Loucy (cell line): Measurements from ENCODE around the gene CAMTA2.

ENCODE experiments used
- H2AFZ ChIP-seq: fragments of 200-600 bp; sonication (generic); 2 replicates; pipeline ENCODE4 v1.6.0; 2016; ENCODE audit warnings: antibody characterized with exemption, mild to moderate bottlenecking, low read length, moderate library complexity
- H3F3A ChIP-seq: fragments of 200-600 bp; 2 replicates; pipeline ENCODE4 v1.6.0; 2016; ENCODE audit warnings: antibody characterized with exemption, low read depth, mild to moderate bottlenecking
- H3K27me3 ChIP-seq: fragments of 200-600 bp; sonication (generic); 2 replicates; pipeline ENCODE4 v1.6.1; 2014; ENCODE audit warnings: low read length, mild to moderate bottlenecking; ENCODE audit not compliant: insufficient read depth, poor library complexity, severe bottlenecking
- H3K36me3 ChIP-seq: fragments of 200-600 bp; sonication (generic); 2 replicates; pipeline ENCODE4 v1.6.1; 2016; ENCODE audit warnings: low read length; ENCODE audit not compliant: insufficient read depth
- H3K4me1 ChIP-seq: fragments of 200-600 bp; sonication (generic); 2 replicates; pipeline ENCODE4 v1.5.1; 2014; ENCODE audit warnings: low read length, mild to moderate bottlenecking; ENCODE audit not compliant: insufficient read depth, poor library complexity, severe bottlenecking
- H3K4me2 ChIP-seq: fragments of 200-600 bp; sonication (generic); 2 replicates; pipeline ENCODE4 v1.6.0; 2014; ENCODE audit warnings: antibody characterized with exemption, low read length, low read depth, mild to moderate bottlenecking; ENCODE audit not compliant: poor library complexity, severe bottlenecking
- H3K4me3 ChIP-seq: fragments of 200-600 bp; sonication (generic); 2 replicates; pipeline ENCODE4 v1.5.1; 2014; ENCODE audit warnings: low read length, mild to moderate bottlenecking, mixed read lengths; ENCODE audit not compliant: poor library complexity, severe bottlenecking
- H3K79me2 ChIP-seq: fragments of 200-600 bp; sonication (generic); 2 replicates; pipeline ENCODE4 v1.6.1; 2014; ENCODE audit warnings: low read length; ENCODE audit not compliant: insufficient read depth
- H3K9ac ChIP-seq: fragments of 200-600 bp; sonication (generic); 2 replicates; pipeline ENCODE4 v1.6.0; 2014; ENCODE audit warnings: mild to moderate bottlenecking, low read depth, low read length, moderate library complexity; ENCODE audit not compliant: poor library complexity, severe bottlenecking
- H3K9me2 ChIP-seq: fragments of 200-600 bp; sonication (generic); replicated peaks from 2 replicates; pipeline ENCODE4 v1.6.1; 2016; ENCODE audit warnings: low read depth, low read length, mixed read lengths
- H3K9me3 ChIP-seq: fragments of 200-600 bp; sonication (generic); 2 replicates; pipeline ENCODE4 v1.6.1; 2014; ENCODE audit warnings: mild to moderate bottlenecking, antibody characterized with exemption, low read length, low read depth; ENCODE audit not compliant: insufficient read depth
- H4K20me1 ChIP-seq: fragments of 200-600 bp; sonication (generic); 2 replicates; pipeline ENCODE4 v1.6.0; 2014; ENCODE audit warnings: antibody characterized with exemption, low read length, mild to moderate bottlenecking; ENCODE audit not compliant: insufficient read depth, poor library complexity, severe bottlenecking
- EZH2phosphoT487 ChIP-seq: fragments of 200-600 bp; IDR thresholded peaks from 2 replicates; pipeline ENCODE4 v1.6.1; 2018; ENCODE audit warnings: antibody characterized with exemption, mild to moderate bottlenecking, moderate library complexity, borderline replicate concordance
- TF ChIP-seq, protein P1 (sequence below): fragments of 200-600 bp; sonication (generic); conservative IDR thresholded peaks from 2 replicates; pipeline ENCODE4 v1.5.1; 2014; ENCODE audit warnings: mild to moderate bottlenecking, antibody characterized with exemption, low read length

CAMTA2 gene

DNA sequence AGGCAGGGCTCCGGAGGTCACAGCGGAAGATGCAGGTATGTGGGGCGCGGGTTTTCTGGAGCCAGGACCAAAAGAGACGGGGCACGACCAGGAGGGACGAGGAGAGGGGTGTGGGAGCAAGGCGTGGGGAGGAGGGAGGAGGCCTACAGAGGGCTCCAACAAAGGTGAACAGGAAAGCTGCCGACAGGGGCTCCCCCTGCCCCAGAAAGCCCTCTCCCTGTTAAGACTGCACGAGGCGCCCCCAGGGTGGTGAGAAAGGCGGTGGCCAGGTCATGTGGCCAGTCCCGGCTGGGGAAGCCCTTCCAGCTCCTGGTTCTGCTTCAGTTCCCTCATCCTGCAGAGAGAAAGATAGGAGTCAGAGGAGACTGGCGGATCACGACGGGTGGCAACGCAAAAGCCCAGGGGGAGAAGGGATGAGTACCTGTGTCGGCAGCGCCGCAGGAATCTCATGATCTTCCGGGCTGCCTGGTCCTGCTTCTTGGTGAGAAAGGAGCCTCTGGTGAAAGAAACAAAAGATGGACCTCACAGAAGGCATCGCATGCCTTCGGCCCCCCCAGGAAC lies 18.9 kb downstream of the CAMTA2 start:
- Histone ChIP-seq H4K20me1 (no peaks in the 10 kb centered on the region), H3K27me3 (no peaks in the 10 kb centered on the region), H3K4me2 (peak overlapping the region; percentile 100), H3K4me1 (peaks cover 27% of the 10 kb centered on the region), H3K9ac (peak overlapping the region; percentile 100), H2AFZ (peak overlapping the region; percentile 99), H3F3A (no peaks in the 10 kb centered on the region), H3K9me3 (no peaks in the 10 kb centered on the region), H3K9me2 (no peaks in the 10 kb centered on the region), H3K79me2 (peaks cover 35% of the 10 kb centered on the region), H3K4me3 (peak overlapping the region; percentile 100), H3K36me3 (no peaks in the 10 kb centered on the region)
- TF ChIP-seq EZH2phosphoT487: no peak
- TF ChIP-seq, protein P1, sequence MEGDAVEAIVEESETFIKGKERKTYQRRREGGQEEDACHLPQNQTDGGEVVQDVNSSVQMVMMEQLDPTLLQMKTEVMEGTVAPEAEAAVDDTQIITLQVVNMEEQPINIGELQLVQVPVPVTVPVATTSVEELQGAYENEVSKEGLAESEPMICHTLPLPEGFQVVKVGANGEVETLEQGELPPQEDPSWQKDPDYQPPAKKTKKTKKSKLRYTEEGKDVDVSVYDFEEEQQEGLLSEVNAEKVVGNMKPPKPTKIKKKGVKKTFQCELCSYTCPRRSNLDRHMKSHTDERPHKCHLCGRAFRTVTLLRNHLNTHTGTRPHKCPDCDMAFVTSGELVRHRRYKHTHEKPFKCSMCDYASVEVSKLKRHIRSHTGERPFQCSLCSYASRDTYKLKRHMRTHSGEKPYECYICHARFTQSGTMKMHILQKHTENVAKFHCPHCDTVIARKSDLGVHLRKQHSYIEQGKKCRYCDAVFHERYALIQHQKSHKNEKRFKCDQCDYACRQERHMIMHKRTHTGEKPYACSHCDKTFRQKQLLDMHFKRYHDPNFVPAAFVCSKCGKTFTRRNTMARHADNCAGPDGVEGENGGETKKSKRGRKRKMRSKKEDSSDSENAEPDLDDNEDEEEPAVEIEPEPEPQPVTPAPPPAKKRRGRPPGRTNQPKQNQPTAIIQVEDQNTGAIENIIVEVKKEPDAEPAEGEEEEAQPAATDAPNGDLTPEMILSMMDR: no peak

DNA sequence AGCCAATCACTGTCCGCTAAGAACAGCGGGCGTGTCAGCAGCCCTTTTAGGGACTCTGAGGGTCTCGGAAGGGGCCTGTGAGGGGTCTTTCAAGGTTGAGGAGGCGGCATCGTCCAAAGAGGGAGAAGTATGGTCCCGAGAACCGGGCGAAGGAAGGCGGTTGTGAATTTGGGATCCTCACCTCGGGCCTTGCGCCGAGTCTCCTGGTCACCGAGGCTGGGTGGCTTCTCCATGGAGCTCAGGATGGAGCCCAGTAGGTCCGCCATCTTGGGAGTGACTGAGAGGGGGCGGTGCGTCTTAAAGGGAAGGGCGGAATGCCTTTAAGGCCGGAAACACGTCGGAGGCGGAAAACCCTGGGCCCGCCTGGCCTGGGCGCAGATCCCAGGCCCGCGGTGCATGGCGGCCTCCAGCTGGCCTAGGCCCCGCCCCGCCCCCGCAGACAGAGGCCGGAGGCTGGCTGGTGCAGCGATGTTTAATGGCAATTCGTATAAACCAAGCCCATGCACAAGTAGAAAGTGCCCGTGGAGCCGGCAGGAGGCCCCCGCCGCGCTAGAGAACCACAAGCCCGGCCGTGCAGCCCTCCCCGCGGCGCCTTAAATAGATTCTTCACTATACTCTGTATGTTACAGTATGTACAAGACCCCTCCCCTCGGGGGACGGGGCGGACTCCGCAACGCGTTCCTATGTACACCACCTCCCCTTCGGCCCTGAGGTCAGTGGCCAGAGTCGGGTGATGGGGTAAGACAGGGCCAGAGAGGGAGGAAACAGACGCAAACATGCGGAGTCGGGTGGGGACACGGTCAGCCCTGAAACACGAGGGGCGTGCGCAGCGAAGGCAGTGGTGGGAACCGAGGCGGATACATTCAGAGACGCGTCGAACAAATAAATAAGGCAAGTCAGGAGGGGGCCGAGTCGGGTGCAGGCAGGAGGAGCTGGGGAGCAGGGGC lies 19.7 kb downstream of the CAMTA2 start, which contains the start of gene SPAG7:
Gene SPAG7 (minus strand): TSS at position 279 of the 947 bp plus-strand sequence. CDS start 13 bp downstream, at position 266.
- peaks cover 27% of the 10 kb centered on the region for H3K4me1 ChIP-seq

DNA sequence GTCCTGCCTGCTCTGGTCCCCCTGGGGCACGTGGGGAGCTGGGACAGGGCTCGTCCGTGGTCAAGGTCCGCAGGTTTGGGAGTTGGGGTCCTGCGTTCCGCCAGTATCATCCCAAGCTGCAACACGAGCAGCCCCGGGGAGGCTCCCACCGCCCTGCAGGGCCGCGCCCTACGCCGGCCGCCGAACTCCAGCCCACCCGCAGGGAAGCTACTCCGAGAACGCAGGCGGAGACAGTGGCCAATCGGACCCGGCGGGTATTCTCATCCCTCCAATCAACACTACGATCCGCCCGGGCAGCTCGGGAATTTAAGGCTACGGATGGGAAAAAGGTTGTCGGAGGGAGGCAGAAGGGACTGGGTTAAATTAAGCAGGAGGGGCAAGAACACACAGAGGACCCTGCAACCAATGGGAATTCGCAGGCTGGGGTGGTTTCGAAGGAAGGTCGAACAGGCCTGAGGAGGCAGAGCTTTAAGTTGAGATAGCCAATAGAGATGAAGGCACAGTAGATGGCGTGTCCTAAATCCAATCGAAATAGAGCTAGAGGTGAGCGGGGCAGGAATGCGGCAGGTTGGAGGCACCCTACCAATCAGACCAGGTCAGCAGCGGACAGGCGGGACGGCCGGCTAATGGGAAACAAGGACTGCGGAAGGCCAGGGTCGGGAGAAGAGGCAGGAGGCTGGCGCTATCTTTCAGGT lies 20.5 kb downstream of the CAMTA2 start:
- H4K20me1 ChIP-seq: no peaks in the 10 kb centered on the region
- H3K79me2 ChIP-seq: peaks cover 35% of the 10 kb centered on the region
- H3K27me3 ChIP-seq: no peaks in the 10 kb centered on the region
- H3K36me3 ChIP-seq: no peaks in the 10 kb centered on the region
- TF ChIP-seq, protein P1: no peak
- TF ChIP-seq EZH2phosphoT487: no peak
- H2AFZ ChIP-seq: peak overlapping the region; percentile 87
- no peaks in the 10 kb centered on the region for H3K9me2 ChIP-seq
- H3K4me2 ChIP-seq: peak overlapping the region; percentile 97
- H3K4me3 ChIP-seq: peak overlapping the region; percentile 100
- H3K9me3 ChIP-seq: no peaks in the 10 kb centered on the region
- no peaks in the 10 kb centered on the region for H3F3A ChIP-seq
- peaks cover 27% of the 10 kb centered on the region for H3K4me1 ChIP-seq
- H3K9ac ChIP-seq: peak overlapping the region; percentile 100

More for the DNA sequence above, 19.7 kb downstream of the CAMTA2 start, which contains the start of gene SPAG7:
- H3K9me3 ChIP-seq: no peaks in the 10 kb centered on the region
- H4K20me1 ChIP-seq: no peaks in the 10 kb centered on the region
- TF ChIP-seq, protein P1: peak; percentile 26; the same call in 1 of the 2 replicates
- no peak for TF ChIP-seq EZH2phosphoT487
- H3K79me2 ChIP-seq: peaks cover 35% of the 10 kb centered on the region
- peak within 1 kb of the TSS; percentile 100 for H3K9ac ChIP-seq
- no peaks in the 10 kb centered on the region for H3K9me2 ChIP-seq
- H3K27me3 ChIP-seq: no peaks in the 10 kb centered on the region
- peak within 1 kb of the TSS; percentile 100 for H3K4me3 ChIP-seq
- H3K4me2 ChIP-seq: peak within 1 kb of the TSS; percentile 100
- H2AFZ ChIP-seq: peak within 1 kb of the TSS; percentile 99
- H3K36me3 ChIP-seq: no peaks in the 10 kb centered on the region
- H3F3A ChIP-seq: no peaks in the 10 kb centered on the region
